ENCODE measurements around the gene NUS1. TPM values are rescaled to one million over a fixed set of nuclear protein-coding genes. Genes with fewer than 3 reads are reported as not detected.
A peak's percentile ranks its signal among the peaks of the same experiment; 100 is the strongest.
"Not testable (repeated sequence)": the region's sequence is repeated elsewhere in the genome, so short reads cannot be mapped to it uniquely, and the experiment has no call there.

The NUS1 gene
- total and polyA plus RNA-seq, 2 experiments from 2014 or later = 14.8 to 15.3 TPM

DNA sequence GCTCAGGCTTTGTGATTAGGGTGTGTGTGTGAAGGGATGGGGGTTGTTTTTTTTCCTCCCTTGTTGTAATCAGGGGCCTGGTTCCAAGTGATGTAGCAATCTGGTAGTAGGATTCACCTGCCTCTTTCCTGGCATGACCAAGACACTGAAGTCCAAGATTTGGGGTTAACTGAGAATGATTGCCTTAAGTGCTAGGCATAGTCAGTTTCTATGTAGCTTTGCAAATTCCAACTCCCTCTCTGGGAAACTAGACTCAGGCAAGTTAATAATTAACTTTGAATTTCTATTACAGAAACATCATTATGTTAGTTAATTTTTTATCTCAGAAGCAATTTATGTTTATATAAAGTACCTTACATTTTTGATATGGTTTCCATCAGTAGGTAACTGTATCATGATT lies 43.6 kb downstream of the NUS1 start:
- H3K9me2 ChIP-seq (ENCODE audit: insufficient read depth) = no peaks in the 10 kb centered on the region
- no peak for TF ChIP-seq EZH2 (IDR thresholded peaks at IDR 0.05; ENCODE audit: insufficient read depth, poor library complexity, severe bottlenecking)
- TF ChIP-seq EZH2phosphoT487 (IDR thresholded peaks at IDR 0.05; ENCODE audit: insufficient read depth, low read depth) = no peak
- no peaks in the 10 kb centered on the region for H3K27me3 ChIP-seq (replicated peaks; ENCODE audit: insufficient read depth)
- no peaks in the 10 kb centered on the region for H3K79me2 ChIP-seq (ENCODE audit: insufficient read depth)
- no peaks in the 10 kb centered on the region for H3K9me3 ChIP-seq (ENCODE audit: low read depth)
- in situ Hi-C loops (cut with MboI) = no loop called here
- no peak overlapping the region for H3K9ac ChIP-seq
- DNase-seq = no peak
- H4K20me1 ChIP-seq (ENCODE audit: insufficient read depth) = no peaks in the 10 kb centered on the region
- no peak overlapping the region for H3K4me2 ChIP-seq (ENCODE audit: unreplicated experiment)
- no peaks in the 10 kb centered on the region for H3K36me3 ChIP-seq (ENCODE audit: low read depth)
- H2AFZ ChIP-seq = no peak overlapping the region
- no peaks in the 10 kb centered on the region for H3K4me1 ChIP-seq (ENCODE audit: insufficient read depth)
- H3K4me3 ChIP-seq = no peak overlapping the region
- H3K27ac ChIP-seq = no peak overlapping the region
- H3F3A ChIP-seq (ENCODE audit: insufficient read depth) = no peaks in the 10 kb centered on the region

DNA sequence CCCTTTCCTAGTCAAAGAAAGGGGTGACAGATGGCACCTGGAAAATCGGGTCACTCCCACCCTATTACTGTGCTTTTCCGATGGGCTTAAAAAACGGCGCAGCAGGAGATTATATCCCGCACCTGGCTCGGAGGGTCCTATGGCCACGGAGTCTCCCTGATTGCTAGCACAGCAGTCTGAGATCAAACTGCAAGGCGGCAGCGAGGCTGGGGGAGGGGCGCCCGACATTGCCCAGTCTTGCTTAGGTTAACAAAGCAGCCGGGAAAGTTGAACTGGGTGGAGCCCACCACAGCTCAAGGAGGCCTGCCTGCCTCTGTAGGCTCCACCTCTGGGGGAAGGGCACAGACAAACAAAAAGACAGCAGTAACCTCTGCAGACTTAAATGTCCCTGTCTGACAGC lies 46.3 kb downstream of the NUS1 start:
- H3K9me2 ChIP-seq (ENCODE audit: insufficient read depth); H3K79me2 ChIP-seq (ENCODE audit: insufficient read depth); H3K4me2 ChIP-seq (ENCODE audit: unreplicated experiment); H3K27ac ChIP-seq; H3K36me3 ChIP-seq (ENCODE audit: low read depth); DNase-seq; H3K4me3 ChIP-seq; H3K9ac ChIP-seq; H2AFZ ChIP-seq; H3K4me1 ChIP-seq (ENCODE audit: insufficient read depth); H3K9me3 ChIP-seq (ENCODE audit: low read depth); H3F3A ChIP-seq (ENCODE audit: insufficient read depth); in situ Hi-C loops (cut with MboI); H4K20me1 ChIP-seq (ENCODE audit: insufficient read depth); H3K27me3 ChIP-seq (replicated peaks; ENCODE audit: insufficient read depth): not testable (repeated sequence)
- 92 to 95% methylated on average over 11 to 12 of the region's 12 CpGs for WGBS, 2 experiments (ENCODE audit: low coverage in 1 of 2, low lambda C conversion rate in 2 of 2, missing lambda C conversion rate in 2 of 2)

DNA sequence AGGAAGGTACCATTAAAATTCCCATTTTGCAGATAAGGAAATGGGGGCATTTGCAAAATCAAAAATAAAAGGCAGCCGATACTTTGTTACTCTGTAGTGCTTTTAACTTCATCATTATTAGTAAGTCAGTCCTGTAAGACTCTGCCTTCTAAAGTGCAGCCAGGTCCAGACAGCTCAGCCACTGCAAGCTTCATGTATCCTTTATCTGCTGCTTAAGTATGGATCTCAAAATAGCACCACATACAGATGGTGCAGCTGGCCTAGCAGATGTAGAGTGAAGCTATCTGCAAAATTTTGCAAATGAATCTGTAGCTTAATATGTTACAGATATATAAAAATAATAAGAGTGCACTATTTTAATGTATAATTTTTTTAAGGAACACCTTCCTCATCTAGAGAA lies 53.4 kb downstream of the NUS1 start:
- Histone ChIP-seq H3K9me3 (ENCODE audit: low read depth) (no peaks in the 10 kb centered on the region), H3K9me2 (ENCODE audit: insufficient read depth) (no peaks in the 10 kb centered on the region), H3K4me1 (ENCODE audit: insufficient read depth) (no peaks in the 10 kb centered on the region), H3K9ac (no peak overlapping the region), H4K20me1 (ENCODE audit: insufficient read depth) (0 out of 2 replicates have a peak, but pooled peaks cover 4% of the 10 kb centered on the region), H3K4me3 (no peak overlapping the region), H3K27me3 (replicated peaks; ENCODE audit: insufficient read depth) (no peaks in the 10 kb centered on the region), H3K27ac (no peak overlapping the region), H3K4me2 (ENCODE audit: unreplicated experiment) (no peak overlapping the region), H2AFZ (no peak overlapping the region), H3F3A (ENCODE audit: insufficient read depth) (no peaks in the 10 kb centered on the region), H3K79me2 (ENCODE audit: insufficient read depth) (no peaks in the 10 kb centered on the region), H3K36me3 (ENCODE audit: low read depth) (no peaks in the 10 kb centered on the region)
- DNase-seq = no peak
- TF ChIP-seq EZH2phosphoT487 (IDR thresholded peaks at IDR 0.05; ENCODE audit: insufficient read depth, low read depth) (no peak), EZH2 (IDR thresholded peaks at IDR 0.05; ENCODE audit: insufficient read depth, poor library complexity, severe bottlenecking) (no peak)
- WGBS, 2 experiments (ENCODE audit: low coverage in 1 of 2, low lambda C conversion rate in 2 of 2, missing lambda C conversion rate in 2 of 2) = 30 to 51% methylated on average over 1 of the region's 1 CpG
- in situ Hi-C loops (cut with MboI) = no loop called here

DNA sequence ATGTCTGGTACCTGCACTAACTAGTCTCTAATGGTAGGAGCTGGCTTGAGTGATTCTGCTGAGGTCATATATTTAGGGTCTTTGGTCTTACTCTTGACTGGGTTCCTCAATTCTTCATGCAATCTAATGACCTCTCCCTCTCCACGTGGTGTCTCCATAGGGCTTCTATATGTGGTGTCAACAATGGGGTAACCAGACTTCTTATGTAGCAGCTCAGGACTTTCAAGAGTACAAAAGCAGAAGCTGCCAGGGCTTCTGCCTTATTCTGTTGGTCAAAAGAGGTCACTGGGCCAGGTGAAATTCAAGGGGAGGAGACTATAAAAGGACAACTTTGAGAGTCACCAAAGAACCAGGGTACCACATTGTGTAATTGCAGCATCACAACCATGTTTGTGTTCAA lies 54.3 kb downstream of the NUS1 start:
- Histone ChIP-seq H3K4me2 (ENCODE audit: unreplicated experiment) (no peak overlapping the region), H3K27me3 (replicated peaks; ENCODE audit: insufficient read depth) (no peaks in the 10 kb centered on the region), H3K27ac (no peak overlapping the region), H3F3A (ENCODE audit: insufficient read depth) (no peaks in the 10 kb centered on the region), H3K9me3 (ENCODE audit: low read depth) (no peaks in the 10 kb centered on the region), H2AFZ (no peak overlapping the region), H4K20me1 (ENCODE audit: insufficient read depth) (0 out of 2 replicates have a peak, but pooled peaks cover 4% of the 10 kb centered on the region), H3K4me1 (ENCODE audit: insufficient read depth) (no peaks in the 10 kb centered on the region), H3K4me3 (no peak overlapping the region), H3K36me3 (ENCODE audit: low read depth) (no peaks in the 10 kb centered on the region), H3K79me2 (ENCODE audit: insufficient read depth) (no peaks in the 10 kb centered on the region), H3K9ac (no peak overlapping the region), H3K9me2 (ENCODE audit: insufficient read depth) (no peaks in the 10 kb centered on the region)
- in situ Hi-C loops (cut with MboI) = no loop called here
- TF ChIP-seq EZH2 (IDR thresholded peaks at IDR 0.05; ENCODE audit: insufficient read depth, poor library complexity, severe bottlenecking) (no peak), EZH2phosphoT487 (IDR thresholded peaks at IDR 0.05; ENCODE audit: insufficient read depth, low read depth) (no peak)
- DNase-seq = no peak
- 12 to 35% methylated on average over 1 of the region's 1 CpG for WGBS, 2 experiments (ENCODE audit: low coverage in 1 of 2, low lambda C conversion rate in 2 of 2, missing lambda C conversion rate in 2 of 2)

DNA sequence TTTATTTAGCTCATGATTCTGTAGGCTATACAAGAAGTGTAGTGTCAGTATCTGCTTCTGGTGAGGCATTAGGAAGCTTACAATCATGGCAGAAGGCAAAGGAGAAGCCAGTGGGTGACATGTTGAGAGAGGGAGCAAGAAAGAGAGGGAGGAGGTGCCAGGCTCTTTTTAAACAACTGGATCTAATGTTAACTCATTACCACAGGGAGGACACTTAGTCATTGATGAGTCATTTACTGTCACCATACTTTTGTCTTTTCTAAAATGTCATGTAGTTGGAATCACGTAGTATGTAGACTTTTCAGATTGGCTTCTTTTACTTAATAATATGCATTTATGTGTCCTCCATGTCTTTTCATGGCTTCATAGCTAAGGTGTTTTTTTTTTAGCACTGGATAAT lies 58.1 kb downstream of the NUS1 start:
- H3K4me1 ChIP-seq (ENCODE audit: insufficient read depth) = no peaks in the 10 kb centered on the region
- no peaks in the 10 kb centered on the region for H3K9me3 ChIP-seq (ENCODE audit: low read depth)
- no peak overlapping the region for H3K9ac ChIP-seq
- no peaks in the 10 kb centered on the region for H3K27me3 ChIP-seq (replicated peaks; ENCODE audit: insufficient read depth)
- in situ Hi-C loops (cut with MboI) = no loop called here
- H3K27ac ChIP-seq = no peak overlapping the region
- no peak for TF ChIP-seq EZH2 (IDR thresholded peaks at IDR 0.05; ENCODE audit: insufficient read depth, poor library complexity, severe bottlenecking)
- no peak for TF ChIP-seq EZH2phosphoT487 (IDR thresholded peaks at IDR 0.05; ENCODE audit: insufficient read depth, low read depth)
- H3F3A ChIP-seq (ENCODE audit: insufficient read depth) = no peaks in the 10 kb centered on the region
- 41 to 44% methylated on average over 1 of the region's 1 CpG for WGBS, 2 experiments (ENCODE audit: low coverage in 1 of 2, low lambda C conversion rate in 2 of 2, missing lambda C conversion rate in 2 of 2)
- DNase-seq = peak; percentile 7
- H3K4me3 ChIP-seq = no peak overlapping the region
- no peaks in the 10 kb centered on the region for H3K36me3 ChIP-seq (ENCODE audit: low read depth)
- H3K79me2 ChIP-seq (ENCODE audit: insufficient read depth) = no peaks in the 10 kb centered on the region
- H4K20me1 ChIP-seq (ENCODE audit: insufficient read depth) = 0 out of 2 replicates have a peak, but pooled peaks cover 4% of the 10 kb centered on the region
- no peaks in the 10 kb centered on the region for H3K9me2 ChIP-seq (ENCODE audit: insufficient read depth)
- no peak overlapping the region for H2AFZ ChIP-seq
- H3K4me2 ChIP-seq (ENCODE audit: unreplicated experiment) = no peak overlapping the region
